BJ (cell line): ENCODE data around the gene RTN3. TPM values are rescaled to one million over a fixed set of nuclear protein-coding genes. Genes with fewer than 3 reads are reported as not detected.

Source experiments
- CTCF ChIA-PET: fragments of 350-600 bp; formaldehyde crosslinking; extraction: SDS; loops from one replicate; lab custom pipeline; 2021; ENCODE audit warnings: antibody characterized with exemption, inconsistent platforms; lab: Yijun Ruan, JAX
- POLR2A ChIA-PET: fragments of 300-600 bp; sonication (Branson Sonifier 250); formaldehyde crosslinking; extraction: SDS; loops from one replicate; lab custom pipeline; 2021; ENCODE audit warnings: antibody characterized with exemption; lab: Charles Lee
- DNase-seq: peaks from one replicate; pipeline ENCODE4 v3.0.0-alpha.2; 2011; ENCODE audit warnings: low read depth
- H3K27me3 ChIP-seq: 2 replicates; pipeline ENCODE4 v1.6.0; 2011; ENCODE audit warnings: low read length; ENCODE audit not compliant: control insufficient read depth, insufficient read depth
- H3K36me3 ChIP-seq: 2 replicates; pipeline ENCODE4 v1.5.1; 2011; ENCODE audit warnings: low read length; ENCODE audit not compliant: control insufficient read depth, insufficient read depth
- H3K4me3 ChIP-seq: 2 replicates; pipeline ENCODE4 v1.5.1; 2011; ENCODE audit warnings: low read depth, mild to moderate bottlenecking, control low read depth, low read length
- polyA plus RNA-seq: library from polyadenylated mRNA; depleted of rRNA; stranded (reverse); fragments of >200 nt; gene quantifications from 2 replicates; pipeline ENCODE4 v1.2.3, GENCODE V29; 2011
- TF ChIP-seq, protein P1 (sequence below): IDR thresholded peaks from 2 replicates; pipeline ENCODE4 v1.5.1; 2011; ENCODE audit warnings: low read depth, mild to moderate bottlenecking, control low read depth, inconsistent platforms, low read length, moderate library complexity; ENCODE audit not compliant: insufficient read depth

The RTN3 gene
- polyA plus RNA-seq, 1 experiment: 91.4 TPM

DNA sequence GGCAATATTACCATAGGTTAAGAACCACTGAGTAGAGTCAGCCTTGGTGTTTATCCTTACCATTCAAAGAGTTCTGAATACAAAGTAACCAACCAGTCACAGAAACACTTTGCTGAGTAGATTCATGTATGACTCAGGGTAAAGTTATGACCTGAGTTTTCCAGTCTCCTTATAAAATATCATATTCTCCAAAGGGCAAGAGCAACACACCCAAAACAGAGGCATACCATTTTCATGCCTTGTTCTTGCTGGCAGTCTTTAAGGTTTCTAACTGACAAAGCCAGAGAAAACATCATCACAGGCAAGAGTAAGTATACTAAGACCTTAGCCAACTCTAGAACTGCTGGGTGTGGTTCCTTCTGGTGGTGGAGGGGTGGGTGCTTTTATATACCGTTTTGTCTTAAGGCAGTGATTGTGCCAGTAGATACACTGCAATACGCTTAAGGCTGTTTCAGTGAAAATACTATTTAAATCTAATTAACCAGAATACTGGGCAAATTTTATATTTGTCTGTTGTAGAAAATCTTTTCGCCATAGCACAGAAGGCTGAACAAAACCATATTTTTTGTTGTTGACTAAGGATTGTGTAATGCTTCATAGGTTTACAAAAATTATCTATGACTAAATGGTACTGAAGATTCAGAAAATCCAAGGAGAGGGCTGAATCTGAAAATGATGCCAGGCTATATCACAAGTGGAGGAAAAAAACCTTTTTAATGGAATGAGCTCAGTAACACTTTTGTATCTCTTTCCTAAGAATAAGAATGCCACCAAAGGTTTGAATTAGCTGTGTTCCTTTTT, 13.1 kb upstream of the RTN3 start:
- peak; percentile 89 for DNase-seq
- TF ChIP-seq, protein P1, sequence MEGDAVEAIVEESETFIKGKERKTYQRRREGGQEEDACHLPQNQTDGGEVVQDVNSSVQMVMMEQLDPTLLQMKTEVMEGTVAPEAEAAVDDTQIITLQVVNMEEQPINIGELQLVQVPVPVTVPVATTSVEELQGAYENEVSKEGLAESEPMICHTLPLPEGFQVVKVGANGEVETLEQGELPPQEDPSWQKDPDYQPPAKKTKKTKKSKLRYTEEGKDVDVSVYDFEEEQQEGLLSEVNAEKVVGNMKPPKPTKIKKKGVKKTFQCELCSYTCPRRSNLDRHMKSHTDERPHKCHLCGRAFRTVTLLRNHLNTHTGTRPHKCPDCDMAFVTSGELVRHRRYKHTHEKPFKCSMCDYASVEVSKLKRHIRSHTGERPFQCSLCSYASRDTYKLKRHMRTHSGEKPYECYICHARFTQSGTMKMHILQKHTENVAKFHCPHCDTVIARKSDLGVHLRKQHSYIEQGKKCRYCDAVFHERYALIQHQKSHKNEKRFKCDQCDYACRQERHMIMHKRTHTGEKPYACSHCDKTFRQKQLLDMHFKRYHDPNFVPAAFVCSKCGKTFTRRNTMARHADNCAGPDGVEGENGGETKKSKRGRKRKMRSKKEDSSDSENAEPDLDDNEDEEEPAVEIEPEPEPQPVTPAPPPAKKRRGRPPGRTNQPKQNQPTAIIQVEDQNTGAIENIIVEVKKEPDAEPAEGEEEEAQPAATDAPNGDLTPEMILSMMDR: no peak
- no peaks in the 10 kb centered on the region for H3K27me3 ChIP-seq
- POLR2A ChIA-PET: interaction anchor here (0.9 kb wide), 1 partner anchor 66 kb away, joined by 8 read pairs; no protein-coding TSS in a partner anchor
- no peak overlapping the region for H3K4me3 ChIP-seq
- CTCF ChIA-PET: interaction anchor here (1.5 to 1.6 kb wide), 2 partner anchors 70 to 189 kb away, joined by 3 read pairs; no protein-coding TSS in a partner anchor
- H3K36me3 ChIP-seq: no peaks in the 10 kb centered on the region

DNA sequence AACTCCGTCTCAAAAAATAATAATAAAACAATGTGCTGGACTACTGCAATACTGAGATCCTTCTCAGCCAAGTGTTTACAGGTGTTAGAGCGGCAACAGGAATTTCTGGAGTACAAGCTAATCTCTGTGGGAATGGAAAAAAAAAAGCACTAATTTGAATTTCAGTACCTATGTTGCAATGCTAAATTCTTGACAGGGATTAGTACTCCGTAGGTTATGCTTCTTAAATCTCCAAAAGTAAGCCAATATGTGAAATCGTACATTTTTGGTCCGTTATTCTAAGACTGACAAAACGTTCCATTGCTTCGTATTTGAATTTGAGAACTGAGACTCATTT, 11.2 kb upstream of the RTN3 start:
- TF ChIP-seq, protein P1: no peak
- ChIA-PET POLR2A (interaction anchor here (1.9 kb wide), 1 partner anchor 12 kb away, joined by 6 read pairs; the partner anchor contains the start of gene RTN3), CTCF (interaction anchor here (0.6 to 1.9 kb wide), 9 partner anchors 9 to 75 kb away, joined by 3 to 6 read pairs (median 4); no protein-coding TSS in a partner anchor)
- no peaks in the 10 kb centered on the region for H3K36me3 ChIP-seq
- H3K27me3 ChIP-seq: no peaks in the 10 kb centered on the region
- no peak for DNase-seq
- peak overlapping the region; percentile 83 for H3K4me3 ChIP-seq

DNA sequence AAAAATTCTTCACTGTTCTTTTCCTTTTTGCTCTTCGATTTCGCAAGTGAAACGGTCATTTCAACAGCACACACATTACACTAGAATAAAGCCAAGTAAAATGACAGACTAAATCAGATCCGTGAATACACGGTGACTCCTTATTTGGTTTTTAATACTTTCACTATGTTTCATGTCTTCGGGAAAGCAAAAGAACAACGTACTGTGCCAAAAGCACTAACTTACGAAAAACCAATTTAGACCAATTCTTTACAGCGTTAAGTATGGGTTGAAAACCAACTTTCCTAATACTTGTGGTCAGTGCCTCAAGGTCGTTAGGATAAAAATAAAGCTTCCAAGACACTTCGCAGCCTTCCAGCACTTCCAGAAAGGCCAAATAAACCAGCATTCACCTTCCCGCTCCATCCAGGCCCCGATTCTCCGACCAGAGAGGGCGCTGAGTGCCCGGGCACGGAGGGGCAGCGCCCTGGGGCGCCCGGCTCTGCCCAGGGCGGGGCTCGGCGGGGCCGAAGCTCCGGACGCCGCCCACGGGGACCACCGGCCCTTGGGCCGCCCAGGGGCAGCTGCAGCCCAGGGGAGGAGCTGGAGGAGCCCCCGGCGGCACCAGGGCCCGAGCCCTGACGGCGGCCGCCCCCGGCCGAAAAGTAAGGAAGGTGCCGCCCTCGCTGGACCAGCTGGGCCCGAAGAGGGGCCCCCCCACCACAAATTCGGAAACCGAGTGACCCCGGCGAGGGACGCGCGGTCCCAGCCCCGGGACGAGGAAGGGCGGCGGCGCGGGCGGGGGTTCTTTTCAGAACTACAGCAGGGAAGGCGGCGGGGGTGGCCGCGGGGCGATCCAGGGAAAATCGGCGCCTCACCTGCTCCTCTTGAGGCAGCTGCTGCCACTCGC, 10.6 kb upstream of the RTN3 start:
- ChIA-PET POLR2A (interaction anchor here (1.9 kb wide), 1 partner anchor 11 kb away, joined by 6 read pairs; the partner anchor contains the start of gene RTN3), CTCF (interaction anchor here (0.6 to 1.9 kb wide), 11 partner anchors 9 to 74 kb away, joined by 3 to 6 read pairs (median 4); no protein-coding TSS in a partner anchor)
- peak overlapping the region; percentile 83 for H3K4me3 ChIP-seq
- TF ChIP-seq, protein P1: peak; percentile 46
- no peak for DNase-seq
- no peaks in the 10 kb centered on the region for H3K27me3 ChIP-seq
- H3K36me3 ChIP-seq: no peaks in the 10 kb centered on the region

DNA sequence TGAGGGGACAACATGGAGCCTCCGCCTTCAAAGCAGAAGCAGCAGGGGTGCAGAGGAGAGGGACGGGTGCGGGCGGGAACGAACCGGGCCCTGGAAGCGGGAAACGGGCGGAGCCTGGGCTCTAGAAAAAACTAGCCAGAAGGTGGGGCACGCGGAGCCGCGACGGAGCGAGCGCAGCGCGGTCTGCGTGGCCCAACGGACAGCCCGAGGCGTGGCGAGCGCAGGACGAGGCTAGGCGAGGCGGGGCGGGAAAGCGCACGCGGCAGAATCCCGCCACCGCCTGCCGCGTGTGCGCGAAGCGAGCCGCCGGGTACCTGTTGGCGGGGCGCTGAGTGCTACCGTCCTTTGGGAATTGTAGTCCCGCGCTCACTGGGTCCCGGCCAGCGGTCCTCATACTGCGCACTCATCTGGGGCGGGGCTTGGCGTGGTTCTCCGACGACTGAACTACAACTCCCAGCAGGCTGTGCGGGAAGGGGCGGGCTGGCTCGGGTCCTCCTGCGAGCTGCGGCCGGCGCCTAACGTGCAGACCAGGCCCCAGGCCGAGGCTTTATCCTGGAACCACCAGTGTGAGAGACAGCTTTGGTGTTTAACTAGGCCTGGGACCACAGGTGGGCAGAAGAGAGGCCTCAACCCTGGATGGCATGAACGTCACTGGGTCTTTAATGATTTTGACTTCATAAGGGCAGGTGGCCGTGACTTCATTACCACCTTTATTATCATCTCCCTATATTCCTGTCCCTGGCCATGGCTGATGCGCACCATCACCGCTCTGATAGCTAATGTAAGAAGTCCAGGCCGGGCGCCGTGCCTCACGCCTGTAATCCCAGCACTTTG, 9.8 kb upstream of the RTN3 start, which contains the start of gene ATL3:
Gene ATL3 (minus strand): TSS at position 55 of the 834 bp plus-strand sequence. CDS start 41 bp downstream, at position 14.
- no peaks in the 10 kb centered on the region for H3K27me3 ChIP-seq
- H3K36me3 ChIP-seq: no peaks in the 10 kb centered on the region
- TF ChIP-seq, protein P1: 0 out of 2 replicates have a peak, but pooled peaks have one; percentile 11
- POLR2A ChIA-PET: interaction anchor here (1.9 kb wide), 1 partner anchor 10 kb away, joined by 6 read pairs; the partner anchor contains the start of gene RTN3
- peak within 1 kb of the TSS; percentile 83 for H3K4me3 ChIP-seq
- DNase-seq: peak; percentile 69
- CTCF ChIA-PET: interaction anchor here (0.9 to 1.9 kb wide), 8 partner anchors 10 to 48 kb away, joined by 3 to 6 read pairs (median 4); partner anchors contain the start of gene RTN3
